Measurements from ENCODE around the gene SV2C. TPM values are rescaled to one million over a fixed set of nuclear protein-coding genes. Genes with fewer than 3 reads are reported as not detected.

SV2C gene
- total and polyA plus RNA-seq, 2 donors (not counting 1 experiment from before 2014, with no cell fraction given): not detected

DNA sequence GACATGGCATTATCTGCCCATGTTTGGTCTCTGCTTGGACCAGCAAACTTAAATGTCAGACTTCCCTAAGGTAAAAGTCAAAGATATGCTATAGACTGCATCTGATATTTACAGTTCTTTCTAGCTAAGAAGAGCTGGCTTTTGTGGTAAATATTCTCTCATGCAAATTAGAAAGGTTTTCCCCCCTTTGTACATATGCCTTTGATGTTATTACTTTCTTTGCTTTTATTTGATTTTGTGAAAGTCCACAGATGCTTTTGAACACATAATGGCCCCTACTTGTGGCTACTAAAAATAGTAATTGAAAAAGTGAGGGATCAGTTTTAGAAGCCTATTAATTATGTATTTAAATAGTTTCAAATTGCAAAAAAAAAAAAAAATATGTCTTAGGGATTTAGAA, 104.2 kb downstream of the SV2C start:
- no peak overlapping the region for H3K27ac ChIP-seq (ENCODE audit: low read length in 2 of 2)
- no peak for TF ChIP-seq EZH2 (IDR thresholded peaks at IDR 0.05; ENCODE audit: borderline replicate concordance, insufficient read depth, low read depth, low read length, poor library complexity, severe bottlenecking)
- no peak for TF ChIP-seq CTCF (IDR thresholded peaks at IDR 0.05)
- no peak overlapping the region for H3K9ac ChIP-seq (ENCODE audit: low read length)
- intact Hi-C loops (cut with micrococcal nuclease): no loop called here
- DNase-seq: no peak
- Mint-ChIP-seq H3K4me1 (no peaks in the 10 kb centered on the region), H3K4me3 (no peak overlapping the region), H3K27me3 (peaks cover 13% of the 10 kb centered on the region), H3K9me3 (ENCODE audit: insufficient read depth) (peaks cover 3% of the 10 kb centered on the region), H3K27ac (no peak overlapping the region)
- H3K79me2 ChIP-seq (ENCODE audit: control insufficient read depth, insufficient read depth, low read length): no peaks in the 10 kb centered on the region
- H3K4me3 ChIP-seq (ENCODE audit: control extremely low read depth in 1 of 5, extremely low read depth in 1 of 5, insufficient read depth in 1 of 5, low read depth in 2 of 5, low read length in 4 of 5): no peak overlapping the region
- CTCF ChIA-PET: interaction anchor here (1.5 kb wide), 1 partner anchor 11 kb away, joined by 5 read pairs; no protein-coding TSS in a partner anchor
- H3K9me3 ChIP-seq (ENCODE audit: control extremely low read depth in 1 of 3, control insufficient read depth in 2 of 3, insufficient read depth in 1 of 3, low read length in 2 of 3): no peaks in the 10 kb centered on the region
- no peaks in the 10 kb centered on the region for H4K20me1 ChIP-seq (ENCODE audit: control insufficient read depth, insufficient read depth, low read length, poor library complexity, severe bottlenecking)
- H3K36me3 ChIP-seq (replicated peaks in 1 of 2; ENCODE audit: control extremely low read depth in 1 of 2, control insufficient read depth in 1 of 2, extremely low read depth in 1 of 2, insufficient read depth in 2 of 2, low read length in 1 of 2): no peaks in the 10 kb centered on the region
- no peaks in the 10 kb centered on the region for H3K4me1 ChIP-seq (ENCODE audit: control insufficient read depth in 2 of 2, insufficient read depth in 2 of 2, low read length in 2 of 2)
- H3K27me3 ChIP-seq (replicated peaks in 1 of 4; ENCODE audit: control extremely low read depth in 1 of 4, control insufficient read depth in 3 of 4, insufficient read depth in 4 of 4, low read length in 3 of 4): peaks cover 0 to 2% (median 0%) of the 10 kb centered on the region in 4 experiments
- H3K4me2 ChIP-seq (replicated peaks; ENCODE audit: low read depth, low read length, poor library complexity, severe bottlenecking): no peak overlapping the region
- H2AFZ ChIP-seq (ENCODE audit: insufficient read depth, low read depth, low read length, poor library complexity, severe bottlenecking): no peak overlapping the region
- ATAC-seq (ENCODE audit: low read depth): no peak
- POLR2A ChIA-PET: no interaction called here

GRCh38 chr5:76190356-76190755, 107.2 kb downstream of the SV2C start:
- no peaks in the 10 kb centered on the region for H3K4me1 Mint-ChIP-seq

More at GRCh38 chr5:76190356-76190755, 107.2 kb downstream of the SV2C start:
- Histone ChIP-seq H3K4me2 (replicated peaks; ENCODE audit: low read depth, low read length, poor library complexity, severe bottlenecking) (no peak overlapping the region), H3K9me3 (ENCODE audit: control extremely low read depth in 1 of 3, control insufficient read depth in 2 of 3, insufficient read depth in 1 of 3, low read length in 2 of 3) (no peaks in the 10 kb centered on the region), H3K36me3 (replicated peaks in 1 of 2; ENCODE audit: control extremely low read depth in 1 of 2, control insufficient read depth in 1 of 2, extremely low read depth in 1 of 2, insufficient read depth in 2 of 2, low read length in 1 of 2) (no peaks in the 10 kb centered on the region), H3K27me3 (replicated peaks in 1 of 4; ENCODE audit: control extremely low read depth in 1 of 4, control insufficient read depth in 3 of 4, insufficient read depth in 4 of 4, low read length in 3 of 4) (peaks cover 0 to 3% (median under 1%) of the 10 kb centered on the region in 4 experiments), H3K4me3 (ENCODE audit: control extremely low read depth in 1 of 5, extremely low read depth in 1 of 5, insufficient read depth in 1 of 5, low read depth in 2 of 5, low read length in 4 of 5) (no peak overlapping the region), H2AFZ (ENCODE audit: insufficient read depth, low read depth, low read length, poor library complexity, severe bottlenecking) (no peak overlapping the region), H3K27ac (ENCODE audit: low read length in 2 of 2) (no peak overlapping the region), H4K20me1 (ENCODE audit: control insufficient read depth, insufficient read depth, low read length, poor library complexity, severe bottlenecking) (no peaks in the 10 kb centered on the region), H3K79me2 (ENCODE audit: control insufficient read depth, insufficient read depth, low read length) (no peaks in the 10 kb centered on the region), H3K9ac (ENCODE audit: low read length) (no peak overlapping the region), H3K4me1 (ENCODE audit: control insufficient read depth in 2 of 2, insufficient read depth in 2 of 2, low read length in 2 of 2) (no peaks in the 10 kb centered on the region)
- Mint-ChIP-seq H3K27me3 (peaks cover 3% of the 10 kb centered on the region), H3K4me3 (no peak overlapping the region), H3K27ac (no peak overlapping the region), H3K9me3 (ENCODE audit: insufficient read depth) (peaks cover 3% of the 10 kb centered on the region)
- TF ChIP-seq CTCF (IDR thresholded peaks at IDR 0.05) (no peak), EZH2 (IDR thresholded peaks at IDR 0.05; ENCODE audit: borderline replicate concordance, insufficient read depth, low read depth, low read length, poor library complexity, severe bottlenecking) (no peak)
- ChIA-PET CTCF (no interaction called here), POLR2A (no interaction called here)
- DNase-seq (no peak), ATAC-seq (ENCODE audit: low read depth) (no peak)
- intact Hi-C loops (cut with micrococcal nuclease): no loop called here
- WGBS (ENCODE audit: insufficient coverage): no CpG with 5 or more reads among the region's 3 CpGs
